ENCODE data around the gene INKA2.

GRCh38 chr1:111706921-111707320 lies 32.3 kb downstream of the INKA2 start:
- TF ChIP-seq, protein P1, sequence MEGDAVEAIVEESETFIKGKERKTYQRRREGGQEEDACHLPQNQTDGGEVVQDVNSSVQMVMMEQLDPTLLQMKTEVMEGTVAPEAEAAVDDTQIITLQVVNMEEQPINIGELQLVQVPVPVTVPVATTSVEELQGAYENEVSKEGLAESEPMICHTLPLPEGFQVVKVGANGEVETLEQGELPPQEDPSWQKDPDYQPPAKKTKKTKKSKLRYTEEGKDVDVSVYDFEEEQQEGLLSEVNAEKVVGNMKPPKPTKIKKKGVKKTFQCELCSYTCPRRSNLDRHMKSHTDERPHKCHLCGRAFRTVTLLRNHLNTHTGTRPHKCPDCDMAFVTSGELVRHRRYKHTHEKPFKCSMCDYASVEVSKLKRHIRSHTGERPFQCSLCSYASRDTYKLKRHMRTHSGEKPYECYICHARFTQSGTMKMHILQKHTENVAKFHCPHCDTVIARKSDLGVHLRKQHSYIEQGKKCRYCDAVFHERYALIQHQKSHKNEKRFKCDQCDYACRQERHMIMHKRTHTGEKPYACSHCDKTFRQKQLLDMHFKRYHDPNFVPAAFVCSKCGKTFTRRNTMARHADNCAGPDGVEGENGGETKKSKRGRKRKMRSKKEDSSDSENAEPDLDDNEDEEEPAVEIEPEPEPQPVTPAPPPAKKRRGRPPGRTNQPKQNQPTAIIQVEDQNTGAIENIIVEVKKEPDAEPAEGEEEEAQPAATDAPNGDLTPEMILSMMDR (IDR thresholded peaks at IDR 0.05): no peak
- no peak for TF ChIP-seq POLR2A (IDR thresholded peaks at IDR 0.05)
